Kidney (tissue), 14 donors: ENCODE results near the gene CELF4. TPM values are rescaled to one million over a fixed set of nuclear protein-coding genes. Genes with fewer than 3 reads are reported as not detected.
A peak's percentile ranks its signal among the peaks of the same experiment; 100 is the strongest.

Source experiments
- DNase-seq, 5 donors: peaks; one replicate each; pipeline ENCODE4 v3.0.0-alpha.2; 2013 to 2020
- FAIRE-seq: peaks from 2 replicates; lab custom pipeline; 2012; peaks lifted over from hg19 to GRCh38; lab: Jason Lieb, UNC
- H3K27ac ChIP-seq, 2 donors: one replicate each; pipeline ENCODE4 v1.7.0; 2013; ENCODE audit warnings: low read depth in 2 of 2, low read length in 2 of 2, inconsistent platforms in 1 of 2
- H3K27me3 ChIP-seq: one replicate; pipeline ENCODE4 v1.7.1; 2013; ENCODE audit warnings: low read length, inconsistent platforms; ENCODE audit not compliant: control insufficient read depth, insufficient read depth
- H3K36me3 ChIP-seq, 3 donors: one replicate each; pipeline versions ENCODE4 v1.7.0 to v1.7.1; 2013; ENCODE audit warnings: low read length in 3 of 3, control low read depth in 1 of 3, inconsistent platforms in 1 of 3; ENCODE audit not compliant: insufficient read depth in 3 of 3, control insufficient read depth in 2 of 3
- H3K4me1 ChIP-seq, 3 donors: one replicate each; pipeline versions ENCODE4 v1.7.0 to v1.7.1; 2013; ENCODE audit warnings: low read length in 3 of 3, inconsistent platforms in 1 of 3, low read depth in 1 of 3; ENCODE audit not compliant: control insufficient read depth in 2 of 3, insufficient read depth in 2 of 3
- H3K4me3 ChIP-seq, 3 donors: one replicate each; pipeline versions ENCODE4 v1.7.0 to v1.8.1; 2013; ENCODE audit warnings: low read length in 3 of 3, control low read depth in 1 of 3, inconsistent platforms in 1 of 3
- H3K9ac ChIP-seq, 3 donors: one replicate each; pipeline versions ENCODE4 v1.7.0 to v1.7.1; 2013; ENCODE audit warnings: low read length in 3 of 3, control low read depth in 1 of 3, inconsistent platforms in 1 of 3
- H3K9me3 ChIP-seq, 3 donors: one replicate each; pipeline versions ENCODE4 v1.7.0 to v1.7.1; 2013; ENCODE audit warnings: low read length in 3 of 3, control low read depth in 1 of 3, inconsistent platforms in 1 of 3; ENCODE audit not compliant: control insufficient read depth in 2 of 3, insufficient read depth in 1 of 3
- CTCF ChIP-seq: IDR thresholded peaks from 3 replicates; pipeline ENCODE4 v1.5.1; 2012; ENCODE audit warnings: mild to moderate bottlenecking, moderate library complexity, borderline replicate concordance; ENCODE audit not compliant: insufficient read depth; ENCODE audit errors: extremely low read depth
- intact Hi-C: fragments of 100-400 bp; cut with DNase I; formaldehyde crosslinking; loops from one replicate; pipeline ENCODE4 v1.11.1; 2022
- polyA plus RNA-seq: library from polyadenylated mRNA; stranded (reverse); fragments of 350-450 nt; fragmentation: Illumina TruSeq; extraction: RNeasy Lipid Tissue Mini Kit (QIAGEN cat#74804); gene quantifications from one replicate; pipeline ENCODE4 v1.2.3, GENCODE V29; 2014; ENCODE audit warnings: low read depth, low replicate concordance; ENCODE audit not compliant: insufficient read depth
- total RNA-seq: library from RNA; stranded (reverse); fragmentation: NEBNext Ultra II Directional; extraction: Animal tissue kit (Norgen Biotek cat#: 25700); gene quantifications from one replicate; pipeline ENCODE4 v1.2.1, GENCODE V29; 2021
- donor health status: control.
- donor health status: control.
- donor health status: control.
- donor health status: control.
- donor health status: control.
- donor health status: DM: yes; HTN: yes; CAD: no.
- donor health status: Normal renal cell carcinoma (clear cell type).

CELF4 gene
- total and polyA plus RNA-seq, 2 donors from 2014 or later: 0.85 to 1.5 TPM

GRCh38 chr18:37532917-37533316, 32.7 kb downstream of the CELF4 start:
- TF ChIP-seq CTCF: no peak
- no peak for DNase-seq
- intact Hi-C loops: no loop called here
- Histone ChIP-seq H3K36me3 (no peaks in the 10 kb centered on the region), H3K9ac (no peak overlapping the region), H3K4me3 (no peak overlapping the region), H3K27ac (no peak overlapping the region), H3K4me1 (no peaks in the 10 kb centered on the region), H3K9me3 (no peaks in the 10 kb centered on the region), H3K27me3 (no peaks in the 10 kb centered on the region)
- no peak for FAIRE-seq

- Histone ChIP-seq H3K4me1 (no peaks in the 10 kb centered on the region), H3K36me3 (no peaks in the 10 kb centered on the region), H3K27me3 (no peaks in the 10 kb centered on the region), H3K4me3 (no peak overlapping the region), H3K27ac (no peak overlapping the region), H3K9me3 (no peaks in the 10 kb centered on the region), H3K9ac (no peak overlapping the region)
- FAIRE-seq: no peak
- TF ChIP-seq CTCF: no peak
- intact Hi-C loops: no loop called here
- no peak for DNase-seq
These were observed 35.7 kb downstream of the CELF4 start for GRCh38 chr18:37529863-37530262.

GRCh38 chr18:37529296-37529695, 36.3 kb downstream of the CELF4 start:
- H3K36me3 ChIP-seq: no peaks in the 10 kb centered on the region
- H3K4me1 ChIP-seq: no peaks in the 10 kb centered on the region
- FAIRE-seq (no peak), DNase-seq (no peak)
- H3K9ac ChIP-seq: no peak overlapping the region
- H3K27ac ChIP-seq: no peak overlapping the region
- H3K4me3 ChIP-seq: no peak overlapping the region
- H3K27me3 ChIP-seq: peaks cover under 1% of the 10 kb centered on the region
- no peak for TF ChIP-seq CTCF
- H3K9me3 ChIP-seq: no peaks in the 10 kb centered on the region
- intact Hi-C loops: no loop called here

GRCh38 chr18:37527395-37527794, 38.2 kb downstream of the CELF4 start:
- intact Hi-C loops: no loop called here
- Histone ChIP-seq H3K27ac (no peak overlapping the region), H3K4me3 (no peak overlapping the region), H3K27me3 (peaks cover 2% of the 10 kb centered on the region), H3K36me3 (no peaks in the 10 kb centered on the region), H3K9ac (no peak overlapping the region), H3K4me1 (no peaks in the 10 kb centered on the region), H3K9me3 (no peaks in the 10 kb centered on the region)
- no peak for FAIRE-seq
- peak in 3 of 5 donors; percentile 24 to 70 (median 52) for DNase-seq
- TF ChIP-seq CTCF: no peak
